SK-N-SH (cell line): Measurements from ENCODE around the gene MRPL2. TPM values are rescaled to one million over a fixed set of nuclear protein-coding genes. Genes with fewer than 3 reads are reported as not detected.

Source experiments
- CTCF ChIA-PET: fragments of 300-600, 350-600 bp; formaldehyde crosslinking; extraction: SDS; loops from one replicate; lab custom pipeline; 2021; lab: Yijun Ruan, JAX
- POLR2A ChIA-PET: fragments of 350-600 bp; sonication (Branson Sonifier 250); formaldehyde crosslinking; extraction: SDS; loops from one replicate; lab custom pipeline; 2020; ENCODE audit warnings: antibody characterized with exemption, inconsistent platforms; lab: Yijun Ruan, JAX
- DNase-seq: peaks from one replicate; pipeline ENCODE4 v3.0.0; 2012
- H2AFZ ChIP-seq: fragments of 200-600 bp; sonication (generic); 2 replicates; pipeline ENCODE4 v1.8.1; 2016; ENCODE audit warnings: antibody characterized with exemption, mild to moderate bottlenecking, low read depth
- H3F3A ChIP-seq: fragments of 200-600 bp; sonication (generic); replicated peaks from 2 replicates; pipeline ENCODE3; 2016; ENCODE audit warnings: antibody characterized with exemption, mild to moderate bottlenecking; ENCODE audit not compliant: insufficient read depth
- H3K27ac ChIP-seq, 2 experiments: fragments of 200-500 bp in 1 of 2; fragments of 200-600 bp in 1 of 2; sonication (Bioruptor generic) in 1 of 2; sonication (generic), shearing (Covaris generic) in 1 of 2; 2 replicates each; pipeline versions ENCODE4 v1.5.1 to v1.6.1; 2014 to 2016; ENCODE audit warnings: low read depth in 2 of 2, inconsistent platforms in 1 of 2, low read length in 1 of 2, mild to moderate bottlenecking in 1 of 2, mixed read lengths in 1 of 2
- H3K27me3 ChIP-seq: fragments of 200-600 bp; sonication (generic), shearing (Covaris generic); 2 replicates; pipeline ENCODE4 v1.6.1; 2016; ENCODE audit warnings: mixed run types; ENCODE audit not compliant: insufficient read depth
- H3K36me3 ChIP-seq, 2 experiments: fragments of 200-500 bp in 1 of 2; fragments of 200-600 bp in 1 of 2; sonication (Bioruptor generic) in 1 of 2; sonication (generic) in 1 of 2; replicated peaks in 1 of 2; 2 replicates each; pipeline versions ENCODE3 to v1.5.1; 2014 to 2016; ENCODE audit warnings: low read length in 1 of 2, mild to moderate bottlenecking in 1 of 2; ENCODE audit not compliant: insufficient read depth in 2 of 2, control insufficient read depth in 1 of 2
- H3K4me1 ChIP-seq, 2 experiments: fragments of 200-500 bp in 1 of 2; fragments of 200-600 bp in 1 of 2; sonication (Bioruptor generic) in 1 of 2; sonication (generic), shearing (Covaris generic) in 1 of 2; 2 replicates each; pipeline versions ENCODE4 v1.5.1 to v1.6.1; 2014 to 2016; ENCODE audit warnings: low read depth in 1 of 2, low read length in 1 of 2, mixed run types in 1 of 2; ENCODE audit not compliant: insufficient read depth in 2 of 2, control insufficient read depth in 1 of 2
- H3K4me2 ChIP-seq: fragments of 200-600 bp; sonication (generic), shearing (Covaris generic); 2 replicates; pipeline ENCODE4 v1.6.1; 2017; ENCODE audit warnings: mixed run types
- H3K4me3 ChIP-seq, 2 experiments: fragments of 200-500 bp in 1 of 2; fragments of 200-600 bp in 1 of 2; sonication (Bioruptor generic) in 1 of 2; sonication (generic), shearing (Covaris generic) in 1 of 2; 2 replicates each; pipeline versions ENCODE4 v1.5.1 to v1.8.1; 2014 to 2016; ENCODE audit warnings: low read depth in 2 of 2, inconsistent platforms in 1 of 2, low read length in 1 of 2, mild to moderate bottlenecking in 1 of 2, mixed read lengths in 1 of 2, moderate library complexity in 1 of 2
- H3K79me2 ChIP-seq: fragments of 200-600 bp; sonication (generic); 2 replicates; pipeline ENCODE4 v1.8.1; 2017; ENCODE audit warnings: mild to moderate bottlenecking; ENCODE audit not compliant: insufficient read depth
- H3K9ac ChIP-seq: fragments of 200-600 bp; sonication (generic); 2 replicates; pipeline ENCODE4 v1.6.1; 2017; ENCODE audit warnings: mixed run types
- H3K9me2 ChIP-seq: fragments of 200-600 bp; sonication (generic); 2 replicates; pipeline ENCODE4 v1.6.1; 2017; ENCODE audit warnings: mixed run types
- H3K9me3 ChIP-seq: fragments of 200-600 bp; sonication (generic); 2 replicates; pipeline ENCODE4 v1.6.1; 2017; ENCODE audit warnings: mixed run types, mild to moderate bottlenecking, moderate library complexity
- H4K20me1 ChIP-seq: fragments of 200-600 bp; sonication (generic); 2 replicates; pipeline ENCODE4 v1.6.1; 2017; ENCODE audit warnings: mild to moderate bottlenecking, mixed run types; ENCODE audit not compliant: insufficient read depth
- EZH2phosphoT487 ChIP-seq: fragments of 200-600 bp; sonication (generic); IDR thresholded peaks from 2 replicates; pipeline ENCODE4 v1.6.1; 2017; ENCODE audit warnings: low read depth, mixed run types, mild to moderate bottlenecking, antibody characterized with exemption, moderate library complexity, borderline replicate concordance
- FOSL2 ChIP-seq: IDR thresholded peaks from 2 replicates; pipeline ENCODE4 v1.4.0; 2012; ENCODE audit warnings: low read depth, mild to moderate bottlenecking, moderate library complexity, borderline replicate concordance
- GATA2 ChIP-seq: sonication (generic); formaldehyde crosslinking; IDR thresholded peaks from 2 replicates; pipeline ENCODE4 v1.5.0; 2020; ENCODE audit warnings: mild to moderate bottlenecking, missing genetic modification reagents
- POLR2AphosphoS5 ChIP-seq: IDR thresholded peaks from 2 replicates; pipeline ENCODE4 v1.6.1; 2012; ENCODE audit warnings: low read depth, low read length
- RAD21 ChIP-seq: IDR thresholded peaks from 2 replicates; pipeline ENCODE4 v1.6.1; 2012; ENCODE audit warnings: mild to moderate bottlenecking, low read length
- SIN3A ChIP-seq: IDR thresholded peaks from 2 replicates; pipeline ENCODE4 v1.6.1; 2012; ENCODE audit warnings: low read depth, mild to moderate bottlenecking, low read length, moderate library complexity, borderline replicate concordance
- SMC3 ChIP-seq: IDR thresholded peaks from 2 replicates; pipeline ENCODE4 v1.6.1; 2012; ENCODE audit warnings: low read depth, low read length, improper control_type of control experiment
- YY1 ChIP-seq: IDR thresholded peaks from 2 replicates; pipeline ENCODE4 v1.4.0; 2012; ENCODE audit warnings: low read depth, mild to moderate bottlenecking
- WGBS: methylation state at CpG from one replicate; pipeline ENCODE4 v1.1.6; 2017; ENCODE audit warnings: low lambda C conversion rate; 5-methylcytosine and 5-hydroxymethylcytosine counted together
- polyA plus RNA-seq, 3 experiments: library from polyadenylated mRNA; depleted of rRNA; stranded (reverse); fragments of >200 nt; gene quantifications; 2 replicates each; pipeline ENCODE4 v1.2.3, GENCODE V29; 2012
- TF ChIP-seq, protein P1 (sequence below): IDR thresholded peaks from 2 replicates; pipeline ENCODE4 v1.4.0; 2012; ENCODE audit warnings: low read depth
- TF ChIP-seq, protein P2 (sequence below): IDR thresholded peaks from 2 replicates; pipeline ENCODE4; 2012
- TF ChIP-seq, protein P3 (sequence below): fragments of 200-600 bp; sonication (generic); IDR thresholded peaks from 2 replicates; pipeline ENCODE4 v1.6.1; 2017; ENCODE audit warnings: antibody characterized with exemption, mild to moderate bottlenecking, moderate library complexity
- TF ChIP-seq, protein P4 (sequence below): IDR thresholded peaks from 2 replicates; pipeline ENCODE4 v1.6.1; 2012; ENCODE audit warnings: mild to moderate bottlenecking, low read depth, low read length, moderate library complexity

Gene MRPL2
- polyA plus RNA-seq, 1 of the 3 experiments (the other 2 are of a cell fraction): 64.7 TPM

DNA sequence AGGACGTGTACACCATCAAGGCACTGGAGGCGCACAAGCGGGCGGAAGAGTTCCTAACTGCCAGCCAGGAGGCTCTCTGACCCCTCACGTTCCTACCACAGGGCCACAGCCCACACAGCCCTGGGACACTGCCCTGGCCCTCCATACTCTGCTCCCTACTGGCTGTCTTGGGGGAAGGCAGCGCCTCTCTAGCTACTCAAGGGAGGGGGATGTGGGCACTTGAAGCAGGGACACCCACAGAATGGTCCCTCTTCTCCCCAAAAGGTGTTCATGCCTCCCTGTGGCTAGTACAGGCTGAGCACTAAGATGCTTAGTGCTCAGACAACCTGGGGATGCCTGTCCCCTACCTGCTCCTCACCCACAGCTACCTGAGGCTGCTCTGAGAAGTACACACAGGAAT, 48.0 kb downstream of the MRPL2 start (continued):
- TF ChIP-seq, protein P1, sequence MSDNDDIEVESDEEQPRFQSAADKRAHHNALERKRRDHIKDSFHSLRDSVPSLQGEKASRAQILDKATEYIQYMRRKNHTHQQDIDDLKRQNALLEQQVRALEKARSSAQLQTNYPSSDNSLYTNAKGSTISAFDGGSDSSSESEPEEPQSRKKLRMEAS: no peak
- TF ChIP-seq, all 33 proteins: peak for 0

DNA sequence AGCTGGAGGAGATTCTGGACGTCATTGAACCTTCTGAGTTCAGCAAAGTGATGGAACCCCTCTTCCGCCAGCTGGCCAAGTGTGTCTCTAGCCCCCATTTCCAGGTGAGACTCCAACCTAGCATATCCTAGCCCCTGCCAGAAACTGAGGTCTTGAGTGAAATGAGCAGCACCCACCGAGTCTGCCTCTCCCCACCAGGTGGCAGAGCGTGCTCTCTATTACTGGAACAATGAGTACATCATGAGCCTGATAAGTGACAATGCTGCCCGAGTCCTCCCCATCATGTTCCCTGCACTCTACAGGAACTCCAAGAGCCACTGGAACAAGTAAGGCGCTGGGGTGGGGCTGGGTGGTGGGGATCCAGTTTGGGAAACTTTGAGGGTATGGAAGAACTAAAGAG, 50.1 kb downstream of the MRPL2 start:
- no peak overlapping the region for H2AFZ ChIP-seq
- no peaks in the 10 kb centered on the region for H3K9me2 ChIP-seq
- TF ChIP-seq POLR2AphosphoS5: no peak
- no peak for TF ChIP-seq GATA2
- TF ChIP-seq, protein P2, sequence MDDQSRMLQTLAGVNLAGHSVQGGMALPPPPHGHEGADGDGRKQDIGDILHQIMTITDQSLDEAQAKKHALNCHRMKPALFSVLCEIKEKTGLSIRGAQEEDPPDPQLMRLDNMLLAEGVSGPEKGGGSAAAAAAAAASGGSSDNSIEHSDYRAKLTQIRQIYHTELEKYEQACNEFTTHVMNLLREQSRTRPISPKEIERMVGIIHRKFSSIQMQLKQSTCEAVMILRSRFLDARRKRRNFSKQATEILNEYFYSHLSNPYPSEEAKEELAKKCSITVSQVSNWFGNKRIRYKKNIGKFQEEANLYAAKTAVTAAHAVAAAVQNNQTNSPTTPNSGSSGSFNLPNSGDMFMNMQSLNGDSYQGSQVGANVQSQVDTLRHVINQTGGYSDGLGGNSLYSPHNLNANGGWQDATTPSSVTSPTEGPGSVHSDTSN: no peak
- no peak for TF ChIP-seq SIN3A
- peak; percentile 60; the same call in 1 of the 2 replicates for TF ChIP-seq SMC3
- TF ChIP-seq, protein P3, sequence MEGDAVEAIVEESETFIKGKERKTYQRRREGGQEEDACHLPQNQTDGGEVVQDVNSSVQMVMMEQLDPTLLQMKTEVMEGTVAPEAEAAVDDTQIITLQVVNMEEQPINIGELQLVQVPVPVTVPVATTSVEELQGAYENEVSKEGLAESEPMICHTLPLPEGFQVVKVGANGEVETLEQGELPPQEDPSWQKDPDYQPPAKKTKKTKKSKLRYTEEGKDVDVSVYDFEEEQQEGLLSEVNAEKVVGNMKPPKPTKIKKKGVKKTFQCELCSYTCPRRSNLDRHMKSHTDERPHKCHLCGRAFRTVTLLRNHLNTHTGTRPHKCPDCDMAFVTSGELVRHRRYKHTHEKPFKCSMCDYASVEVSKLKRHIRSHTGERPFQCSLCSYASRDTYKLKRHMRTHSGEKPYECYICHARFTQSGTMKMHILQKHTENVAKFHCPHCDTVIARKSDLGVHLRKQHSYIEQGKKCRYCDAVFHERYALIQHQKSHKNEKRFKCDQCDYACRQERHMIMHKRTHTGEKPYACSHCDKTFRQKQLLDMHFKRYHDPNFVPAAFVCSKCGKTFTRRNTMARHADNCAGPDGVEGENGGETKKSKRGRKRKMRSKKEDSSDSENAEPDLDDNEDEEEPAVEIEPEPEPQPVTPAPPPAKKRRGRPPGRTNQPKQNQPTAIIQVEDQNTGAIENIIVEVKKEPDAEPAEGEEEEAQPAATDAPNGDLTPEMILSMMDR: peak; percentile 59
- TF ChIP-seq EZH2phosphoT487: no peak
- TF ChIP-seq, protein P4, sequence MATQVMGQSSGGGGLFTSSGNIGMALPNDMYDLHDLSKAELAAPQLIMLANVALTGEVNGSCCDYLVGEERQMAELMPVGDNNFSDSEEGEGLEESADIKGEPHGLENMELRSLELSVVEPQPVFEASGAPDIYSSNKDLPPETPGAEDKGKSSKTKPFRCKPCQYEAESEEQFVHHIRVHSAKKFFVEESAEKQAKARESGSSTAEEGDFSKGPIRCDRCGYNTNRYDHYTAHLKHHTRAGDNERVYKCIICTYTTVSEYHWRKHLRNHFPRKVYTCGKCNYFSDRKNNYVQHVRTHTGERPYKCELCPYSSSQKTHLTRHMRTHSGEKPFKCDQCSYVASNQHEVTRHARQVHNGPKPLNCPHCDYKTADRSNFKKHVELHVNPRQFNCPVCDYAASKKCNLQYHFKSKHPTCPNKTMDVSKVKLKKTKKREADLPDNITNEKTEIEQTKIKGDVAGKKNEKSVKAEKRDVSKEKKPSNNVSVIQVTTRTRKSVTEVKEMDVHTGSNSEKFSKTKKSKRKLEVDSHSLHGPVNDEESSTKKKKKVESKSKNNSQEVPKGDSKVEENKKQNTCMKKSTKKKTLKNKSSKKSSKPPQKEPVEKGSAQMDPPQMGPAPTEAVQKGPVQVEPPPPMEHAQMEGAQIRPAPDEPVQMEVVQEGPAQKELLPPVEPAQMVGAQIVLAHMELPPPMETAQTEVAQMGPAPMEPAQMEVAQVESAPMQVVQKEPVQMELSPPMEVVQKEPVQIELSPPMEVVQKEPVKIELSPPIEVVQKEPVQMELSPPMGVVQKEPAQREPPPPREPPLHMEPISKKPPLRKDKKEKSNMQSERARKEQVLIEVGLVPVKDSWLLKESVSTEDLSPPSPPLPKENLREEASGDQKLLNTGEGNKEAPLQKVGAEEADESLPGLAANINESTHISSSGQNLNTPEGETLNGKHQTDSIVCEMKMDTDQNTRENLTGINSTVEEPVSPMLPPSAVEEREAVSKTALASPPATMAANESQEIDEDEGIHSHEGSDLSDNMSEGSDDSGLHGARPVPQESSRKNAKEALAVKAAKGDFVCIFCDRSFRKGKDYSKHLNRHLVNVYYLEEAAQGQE: no peak
- no peak for TF ChIP-seq FOSL2
- no peak for TF ChIP-seq YY1
- TF ChIP-seq RAD21: peak; percentile 61
- TF ChIP-seq, all 33 proteins: peak for 3
- WGBS: 73% methylated on average over 4 of the region's 6 CpGs
- peak; percentile 69 for DNase-seq
- Histone ChIP-seq H3F3A (peaks cover 16% of the 10 kb centered on the region), H3K36me3 (peaks cover 34 to 54% of the 10 kb centered on the region in 2 experiments), H3K79me2 (peaks cover 28% of the 10 kb centered on the region), H3K4me3 (no peak overlapping the region), H3K27me3 (no peaks in the 10 kb centered on the region), H4K20me1 (no peaks in the 10 kb centered on the region), H3K9ac (no peak overlapping the region), H3K27ac (no peak overlapping the region), H3K4me2 (no peak overlapping the region), H3K9me3 (no peaks in the 10 kb centered on the region), H3K4me1 (peaks cover 0 to 14% of the 10 kb centered on the region in 2 experiments; a peak in 2 of 4 replicates)
- CTCF ChIA-PET: interaction anchor here (0.8 to 3.3 kb wide), 8 partner anchors 9 to 134 kb away, joined by 3 to 26 read pairs (median 4); partner anchors contain the start of genes PEX6 and PPP2R5D
- POLR2A ChIA-PET: no interaction called here
